CD4-positive, alpha-beta T cell treated with Interleukin-15 for 1 hour (primary cell): ENCODE results near the gene SLC45A2.
"Not testable (repeated sequence)": the region's sequence is repeated elsewhere in the genome, so short reads cannot be mapped to it uniquely, and the experiment has no call there.

Source experiments
- DNase-seq: peaks from one replicate; pipeline ENCODE4 v3.0.0-alpha.2; 2020

SLC45A2 gene

GRCh38 chr5:33984671-33985124 lies at the start of gene SLC45A2:
Gene SLC45A2 (minus strand): TSS chr5:33984693. CDS start chr5:33984583, 110 bp downstream.
- no peak for DNase-seq

GRCh38 chr5:34031966-34032365 lies 47.5 kb upstream of the SLC45A2 start:
- no peak for DNase-seq

- no peak for DNase-seq
Measured at GRCh38 chr5:34031117-34031516, 46.6 kb upstream of the SLC45A2 start.

GRCh38 chr5:34030585-34030984 lies 46.1 kb upstream of the SLC45A2 start:
- not testable (repeated sequence) for DNase-seq

GRCh38 chr5:34030048-34030447 lies 45.6 kb upstream of the SLC45A2 start:
- no peak for DNase-seq

GRCh38 chr5:34028349-34028748 lies 43.9 kb upstream of the SLC45A2 start:
- no peak for DNase-seq

- DNase-seq, result no peak
Measured at GRCh38 chr5:34026089-34026761, 41.7 kb upstream of the SLC45A2 start.

GRCh38 chr5:34022121-34022705 lies 37.7 kb upstream of the SLC45A2 start:
- DNase-seq, result no peak

- DNase-seq, result no peak
Measured at GRCh38 chr5:34021334-34021733, 36.8 kb upstream of the SLC45A2 start.

- DNase-seq, result no peak
Measured at GRCh38 chr5:34020726-34021125, 36.2 kb upstream of the SLC45A2 start.

- DNase-seq, result no peak
Measured at GRCh38 chr5:34017254-34017653, 32.8 kb upstream of the SLC45A2 start.

GRCh38 chr5:34016750-34017149 lies 32.3 kb upstream of the SLC45A2 start:
- no peak for DNase-seq

GRCh38 chr5:34016222-34016621 lies 31.7 kb upstream of the SLC45A2 start:
- no peak for DNase-seq

GRCh38 chr5:34015120-34015822 lies 30.8 kb upstream of the SLC45A2 start:
- no peak for DNase-seq

- no peak for DNase-seq
Measured at GRCh38 chr5:34014626-34015025, 30.1 kb upstream of the SLC45A2 start.

GRCh38 chr5:34013547-34013946 lies 29.1 kb upstream of the SLC45A2 start:
- DNase-seq, result no peak

- DNase-seq, result no peak
Measured at GRCh38 chr5:34012791-34013190, 28.3 kb upstream of the SLC45A2 start.

GRCh38 chr5:34011536-34011935 lies 27.0 kb upstream of the SLC45A2 start:
- no peak for DNase-seq

GRCh38 chr5:34010146-34010545 lies 25.7 kb upstream of the SLC45A2 start:
- DNase-seq, result not testable (repeated sequence)

GRCh38 chr5:34009610-34010009 lies 25.1 kb upstream of the SLC45A2 start:
- no peak for DNase-seq

GRCh38 chr5:34008802-34009201 lies 24.3 kb upstream of the SLC45A2 start:
- DNase-seq, result no peak

- DNase-seq, result peak; percentile 93
Measured at GRCh38 chr5:34007621-34008600, 23.4 kb upstream of the SLC45A2 start, which contains the start of gene AMACR. Gene AMACR (minus strand): TSS chr5:34008050. CDS start chr5:34008019, 31 bp downstream.

GRCh38 chr5:34007201-34007620 lies 22.7 kb upstream of the SLC45A2 start:
- no peak for DNase-seq
